SK-N-SH treated with all-trans-retinoic acid at 6 μM for 48 hours (cell line): ENCODE data around the gene S100A16.

Experiments used
- ATAC-seq: fragments of 200-7000 bp; cut with Tn5 transposase; 3 replicates; pipeline ENCODE4 v1.9.1; 2020; ENCODE audit warnings: mild to moderate bottlenecking, moderate library complexity
- ARNTL ChIP-seq: fragments of 450-650 bp; formaldehyde crosslinking; IDR thresholded peaks from 2 replicates; pipeline ENCODE4 v1.5.0; 2020; ENCODE audit warnings: low read depth, mild to moderate bottlenecking, moderate library complexity, borderline replicate concordance
- BACH2 ChIP-seq: fragments of 250-450 bp; sonication (Bioruptor Pico); IDR thresholded peaks from 2 replicates; pipeline ENCODE4 v1.9.0; 2021; ENCODE audit warnings: mild to moderate bottlenecking, borderline replicate concordance
- CREB5 ChIP-seq: fragments of 250-450 bp; sonication (Bioruptor Pico); IDR thresholded peaks from 2 replicates; pipeline ENCODE4 v1.5.1; 2020; ENCODE audit warnings: low read depth, mild to moderate bottlenecking, moderate library complexity
- CSDC2 ChIP-seq: fragments of 250-450 bp; sonication (Bioruptor Pico); IDR thresholded peaks from 2 replicates; pipeline ENCODE4 v1.5.0; 2020; ENCODE audit warnings: mild to moderate bottlenecking, moderate library complexity
- CSRNP3 ChIP-seq: fragments of 250-450 bp; sonication (Bioruptor Pico); IDR thresholded peaks from 2 replicates; pipeline ENCODE4 v1.5.1; 2021; ENCODE audit warnings: mild to moderate bottlenecking, moderate library complexity
- ESRRG ChIP-seq: fragments of 250-450 bp; sonication (Bioruptor Pico); IDR thresholded peaks from 2 replicates; pipeline ENCODE4 v1.6.1; 2021; ENCODE audit warnings: mild to moderate bottlenecking
- GLIS3 ChIP-seq: fragments of 250-450 bp; sonication (Bioruptor Pico); IDR thresholded peaks from 2 replicates; pipeline ENCODE4 v1.5.0; 2020; ENCODE audit warnings: mild to moderate bottlenecking, moderate library complexity
- ISL1 ChIP-seq: fragments of 250-450 bp; sonication (Bioruptor Pico); IDR thresholded peaks from 2 replicates; pipeline ENCODE4 v2.1.2; 2022; ENCODE audit warnings: mild to moderate bottlenecking, moderate library complexity
- OSR1 ChIP-seq: fragments of 250-450 bp; sonication (Bioruptor Pico); IDR thresholded peaks from 2 replicates; pipeline ENCODE4 v1.8.0; 2022; ENCODE audit warnings: moderate library complexity, mild to moderate bottlenecking, inconsistent platforms
- POU6F1 ChIP-seq: fragments of 250-450 bp; sonication (Bioruptor Pico); IDR thresholded peaks from 2 replicates; pipeline ENCODE4 v1.8.0; 2021; ENCODE audit warnings: low read depth, mild to moderate bottlenecking, moderate library complexity, borderline replicate concordance
- RARB ChIP-seq: fragments of 250-450 bp; sonication (Bioruptor Pico); IDR thresholded peaks from 2 replicates; pipeline ENCODE4 v1.8.0; 2021; ENCODE audit warnings: mild to moderate bottlenecking, moderate library complexity
- SNAI2 ChIP-seq: fragments of 250-450 bp; sonication (Bioruptor Pico); IDR thresholded peaks from 2 replicates; pipeline ENCODE4 v1.5.0; 2020; ENCODE audit warnings: mild to moderate bottlenecking, moderate library complexity
- TCF4 ChIP-seq: fragments of 250-450 bp; sonication (Bioruptor Pico); IDR thresholded peaks from 2 replicates; pipeline ENCODE4 v1.8.0; 2021; ENCODE audit warnings: mild to moderate bottlenecking, moderate library complexity, borderline replicate concordance
- TOX ChIP-seq: fragments of 250-450 bp; sonication (Bioruptor Pico); IDR thresholded peaks from 2 replicates; pipeline ENCODE4 v1.8.0; 2021; ENCODE audit warnings: mild to moderate bottlenecking, moderate library complexity, borderline replicate concordance
- TSHZ2 ChIP-seq: fragments of 250-450 bp; sonication (Bioruptor Pico); IDR thresholded peaks from 2 replicates; pipeline ENCODE4 v1.5.0; 2020; ENCODE audit warnings: mild to moderate bottlenecking, moderate library complexity
- ZC3H10 ChIP-seq: fragments of 250-450 bp; sonication (Bioruptor Pico); IDR thresholded peaks from 2 replicates; pipeline ENCODE4 v1.5.1; 2021; ENCODE audit warnings: mild to moderate bottlenecking, moderate library complexity
- ZFP3 ChIP-seq: fragments of 250-450 bp; sonication (Bioruptor Pico); IDR thresholded peaks from 2 replicates; pipeline ENCODE4 v1.5.0; 2020; ENCODE audit warnings: mild to moderate bottlenecking, moderate library complexity
- ZFP30 ChIP-seq: fragments of 450-650 bp; formaldehyde crosslinking; IDR thresholded peaks from 2 replicates; pipeline ENCODE4 v1.5.0; 2022; ENCODE audit warnings: mild to moderate bottlenecking, moderate library complexity
- ZNF565 ChIP-seq: fragments of 450-650 bp; formaldehyde crosslinking; conservative IDR thresholded peaks from 2 replicates; pipeline ENCODE4 v1.5.0; 2020; ENCODE audit warnings: low read depth, mild to moderate bottlenecking, moderate library complexity

S100A16 gene

GRCh38 chr1:153612755-153613331, at the start of gene S100A16:
TSS of gene S100A16 (minus strand) at chr1:153613137. CDS start at chr1:153608151, 4,986 bp downstream.
- TF ChIP-seq ARNTL (CRISPR knock-in tag) (no peak), OSR1 (no peak), ZNF565 (CRISPR knock-in tag) (no peak), ZFP30 (CRISPR knock-in tag) (no peak), SNAI2 (CRISPR knock-in tag) (no peak), GLIS3 (CRISPR knock-in tag) (no peak), CREB5 (no peak), CSRNP3 (no peak), TOX (CRISPR knock-in tag) (no peak), CSDC2 (CRISPR knock-in tag) (no peak), ESRRG (CRISPR knock-in tag) (no peak), ZC3H10 (CRISPR knock-in tag) (no peak)
- ATAC-seq: peak; percentile 65

GRCh38 chr1:153662269-153662668, 49.3 kb upstream of the S100A16 start:
- no peak for TF ChIP-seq ARNTL (CRISPR knock-in tag)
- no peak for TF ChIP-seq CSDC2 (CRISPR knock-in tag)
- TF ChIP-seq ZFP30 (CRISPR knock-in tag): no peak
- TF ChIP-seq TOX (CRISPR knock-in tag): no peak
- no peak for TF ChIP-seq BACH2 (CRISPR knock-in tag)
- no peak for TF ChIP-seq RARB
- no peak for TF ChIP-seq POU6F1 (CRISPR knock-in tag)
- TF ChIP-seq GLIS3 (CRISPR knock-in tag): no peak
- TF ChIP-seq TSHZ2: no peak
- no peak for TF ChIP-seq CREB5
- no peak for TF ChIP-seq TCF4 (CRISPR knock-in tag)
- TF ChIP-seq ESRRG (CRISPR knock-in tag): no peak
- no peak for TF ChIP-seq CSRNP3
- no peak for TF ChIP-seq OSR1
- TF ChIP-seq ISL1 (CRISPR knock-in tag): no peak
- TF ChIP-seq ZFP3: no peak

GRCh38 chr1:153661111-153661708, 48.3 kb upstream of the S100A16 start:
- no peak for ATAC-seq
- TF ChIP-seq CSDC2 (CRISPR knock-in tag): no peak
- no peak for TF ChIP-seq TSHZ2
- TF ChIP-seq CREB5: 0 out of 2 replicates have a peak, but pooled peaks have one; percentile 35
- 0 out of 2 replicates have a peak, but pooled peaks have one; percentile 32 for TF ChIP-seq TOX (CRISPR knock-in tag)
- TF ChIP-seq OSR1: no peak

More at GRCh38 chr1:153662269-153662668, 49.3 kb upstream of the S100A16 start:
- no peak for ATAC-seq
